ENCODE results near the gene TBC1D5. TPM values are rescaled to one million over a fixed set of nuclear protein-coding genes. Genes with fewer than 3 reads are reported as not detected.

The TBC1D5 gene
- total and polyA plus RNA-seq, 12 donors: 6.7 to 35.6 (median 30.5) TPM

DNA sequence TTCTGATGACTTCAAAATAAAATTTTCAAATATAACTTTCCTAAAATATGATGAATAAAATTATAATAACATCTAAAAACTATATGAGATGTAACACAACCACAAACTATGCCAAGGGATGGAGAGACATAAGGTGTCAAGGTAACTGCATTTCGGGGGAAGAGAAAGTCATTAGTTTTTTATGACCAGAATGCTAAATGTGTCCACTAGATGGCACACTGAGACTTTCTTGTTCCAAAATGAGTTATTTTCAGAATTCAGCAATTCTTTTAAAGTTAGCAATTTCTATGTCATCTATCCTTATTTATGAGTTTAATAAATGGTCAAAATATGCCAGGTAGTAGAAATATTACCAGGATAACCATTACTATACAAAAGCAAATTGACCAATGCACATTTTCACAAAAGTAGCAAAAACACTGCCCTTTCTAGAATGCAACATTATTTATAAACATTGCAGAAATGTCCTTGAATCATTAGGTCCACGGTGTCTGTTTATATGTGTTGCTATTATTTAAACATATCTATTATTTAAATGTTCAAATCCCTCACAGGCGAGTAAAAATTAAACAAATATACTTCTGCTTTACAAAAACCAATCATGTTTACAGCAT, 483.5 kb downstream of the TBC1D5 start:
- H3K27me3 ChIP-seq: no peaks in the 10 kb centered on the region
- no peaks in the 10 kb centered on the region for H3K36me3 ChIP-seq
- ATAC-seq (no peak), DNase-seq (peak in 1 of 2 donors; percentile 5)
- intact Hi-C loops (cut with DNase I): loop anchor here in 8 of 10 donors (1.0 to 5.0 kb wide), 5 partner anchors 153 to 583 kb away; no protein-coding TSS in a partner anchor
- no peaks in the 10 kb centered on the region for H3K9me3 ChIP-seq
- peaks cover 0 to 5% (median 0%) of the 10 kb centered on the region in 9 donors for H3K4me1 ChIP-seq
- H3K27ac ChIP-seq: no peak overlapping the region
- TF ChIP-seq, protein P1, sequence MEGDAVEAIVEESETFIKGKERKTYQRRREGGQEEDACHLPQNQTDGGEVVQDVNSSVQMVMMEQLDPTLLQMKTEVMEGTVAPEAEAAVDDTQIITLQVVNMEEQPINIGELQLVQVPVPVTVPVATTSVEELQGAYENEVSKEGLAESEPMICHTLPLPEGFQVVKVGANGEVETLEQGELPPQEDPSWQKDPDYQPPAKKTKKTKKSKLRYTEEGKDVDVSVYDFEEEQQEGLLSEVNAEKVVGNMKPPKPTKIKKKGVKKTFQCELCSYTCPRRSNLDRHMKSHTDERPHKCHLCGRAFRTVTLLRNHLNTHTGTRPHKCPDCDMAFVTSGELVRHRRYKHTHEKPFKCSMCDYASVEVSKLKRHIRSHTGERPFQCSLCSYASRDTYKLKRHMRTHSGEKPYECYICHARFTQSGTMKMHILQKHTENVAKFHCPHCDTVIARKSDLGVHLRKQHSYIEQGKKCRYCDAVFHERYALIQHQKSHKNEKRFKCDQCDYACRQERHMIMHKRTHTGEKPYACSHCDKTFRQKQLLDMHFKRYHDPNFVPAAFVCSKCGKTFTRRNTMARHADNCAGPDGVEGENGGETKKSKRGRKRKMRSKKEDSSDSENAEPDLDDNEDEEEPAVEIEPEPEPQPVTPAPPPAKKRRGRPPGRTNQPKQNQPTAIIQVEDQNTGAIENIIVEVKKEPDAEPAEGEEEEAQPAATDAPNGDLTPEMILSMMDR (IDR thresholded peaks at IDR 0.05): peak; percentile 38 to 88 (median 78)
- WGBS, 2 donors: 38 to 48% methylated on average over 3 of the region's 3 CpGs
- H3K4me3 ChIP-seq: no peak overlapping the region

DNA sequence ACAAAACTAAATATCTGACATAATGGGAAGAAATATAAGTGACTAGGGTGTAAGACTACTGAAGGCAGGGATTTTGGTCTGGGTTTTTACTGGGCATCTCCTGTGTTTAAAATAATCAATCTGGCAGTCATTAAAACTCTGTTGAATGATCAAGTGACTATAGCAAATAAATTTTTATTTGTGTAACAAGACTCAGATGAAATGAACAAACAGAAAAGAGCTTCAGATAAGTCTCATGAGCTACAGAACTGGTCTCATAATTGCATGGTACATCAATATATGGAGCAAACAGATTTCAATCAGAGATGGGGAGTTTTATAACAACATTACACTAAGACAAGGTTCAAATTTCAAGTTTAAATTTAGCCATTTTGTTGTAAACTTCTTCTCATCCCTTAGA, 485.2 kb downstream of the TBC1D5 start:
- Histone ChIP-seq H3K27ac (no peak overlapping the region), H3K36me3 (no peaks in the 10 kb centered on the region), H3K4me1 (peaks cover 0 to 5% (median 0%) of the 10 kb centered on the region in 9 donors), H3K9me3 (no peaks in the 10 kb centered on the region), H3K27me3 (no peaks in the 10 kb centered on the region), H3K4me3 (no peak overlapping the region)
- DNase-seq: no peak
- no peak for ATAC-seq
- TF ChIP-seq, protein P1 (IDR thresholded peaks at IDR 0.05): no peak
- intact Hi-C loops (cut with DNase I): loop anchor here in 7 of 10 donors (1.0 to 5.0 kb wide), 3 partner anchors 155 to 585 kb away; no protein-coding TSS in a partner anchor

GRCh38 chr3:17243621-17244020, 498.8 kb downstream of the TBC1D5 start:
- no peak for ATAC-seq
- intact Hi-C loops (cut with DNase I): loop anchor here in 1 of 10 donors (10.0 kb wide), 1 partner anchor 371 kb away; no protein-coding TSS in a partner anchor
- 84 to 89% methylated on average over 1 of the region's 1 CpG for WGBS, 2 donors

GRCh38 chr3:17239417-17239816, 503.0 kb downstream of the TBC1D5 start:
- TF ChIP-seq, protein P1 (IDR thresholded peaks at IDR 0.05): no peak
- ATAC-seq (no peak), DNase-seq (no peak)
- peaks cover 0 to 15% (median 0%) of the 10 kb centered on the region in 9 donors for H3K36me3 ChIP-seq
- no peaks in the 10 kb centered on the region for H3K9me3 ChIP-seq
- H3K4me1 ChIP-seq: peaks cover 0 to 30% (median 10%) of the 10 kb centered on the region in 9 donors
- intact Hi-C loops (cut with DNase I): loop anchor here in 6 of 10 donors (10.0 kb wide), 4 partner anchors 205 to 355 kb away; partner anchors contain the start of gene PLCL2 (in 3 of the 6)
- no peaks in the 10 kb centered on the region for H3K27me3 ChIP-seq
- H3K4me3 ChIP-seq: no peak overlapping the region
- no peak overlapping the region for H3K27ac ChIP-seq

More at GRCh38 chr3:17243621-17244020, 498.8 kb downstream of the TBC1D5 start:
- TF ChIP-seq, protein P1 (IDR thresholded peaks at IDR 0.05): no peak
- Histone ChIP-seq H3K4me1 (peaks cover 0 to 10% (median 0%) of the 10 kb centered on the region in 9 donors), H3K27me3 (no peaks in the 10 kb centered on the region), H3K27ac (no peak overlapping the region), H3K36me3 (no peaks in the 10 kb centered on the region), H3K9me3 (no peaks in the 10 kb centered on the region), H3K4me3 (no peak overlapping the region)
- no peak for DNase-seq
